ENCODE results near the gene GRK5.

Gene GRK5

GRCh38 chr10:119420950-119421875, 213.8 kb downstream of the GRK5 start:
- H3K27ac ChIP-seq: no peak overlapping the region
- TF ChIP-seq CTCF (IDR thresholded peaks at IDR 0.05; ENCODE audit: low read depth, low read length, missing control alignments): no peak
- peaks cover 3% of the 10 kb centered on the region for H3K36me3 ChIP-seq (replicated peaks)
- H3K27me3 ChIP-seq (replicated peaks): no peaks in the 10 kb centered on the region
- in situ Hi-C loops (cut with HindIII; ENCODE audit: low pct_ligation_motif_present, low sequenced_read_pairs): loop anchor here (25.0 kb wide), 1 partner anchor 209 kb away; the partner anchor contains the start of gene GRK5
- H3K4me3 ChIP-seq (ENCODE audit: low read depth, low read length): no peak overlapping the region
- DNase-seq: no peak

DNA sequence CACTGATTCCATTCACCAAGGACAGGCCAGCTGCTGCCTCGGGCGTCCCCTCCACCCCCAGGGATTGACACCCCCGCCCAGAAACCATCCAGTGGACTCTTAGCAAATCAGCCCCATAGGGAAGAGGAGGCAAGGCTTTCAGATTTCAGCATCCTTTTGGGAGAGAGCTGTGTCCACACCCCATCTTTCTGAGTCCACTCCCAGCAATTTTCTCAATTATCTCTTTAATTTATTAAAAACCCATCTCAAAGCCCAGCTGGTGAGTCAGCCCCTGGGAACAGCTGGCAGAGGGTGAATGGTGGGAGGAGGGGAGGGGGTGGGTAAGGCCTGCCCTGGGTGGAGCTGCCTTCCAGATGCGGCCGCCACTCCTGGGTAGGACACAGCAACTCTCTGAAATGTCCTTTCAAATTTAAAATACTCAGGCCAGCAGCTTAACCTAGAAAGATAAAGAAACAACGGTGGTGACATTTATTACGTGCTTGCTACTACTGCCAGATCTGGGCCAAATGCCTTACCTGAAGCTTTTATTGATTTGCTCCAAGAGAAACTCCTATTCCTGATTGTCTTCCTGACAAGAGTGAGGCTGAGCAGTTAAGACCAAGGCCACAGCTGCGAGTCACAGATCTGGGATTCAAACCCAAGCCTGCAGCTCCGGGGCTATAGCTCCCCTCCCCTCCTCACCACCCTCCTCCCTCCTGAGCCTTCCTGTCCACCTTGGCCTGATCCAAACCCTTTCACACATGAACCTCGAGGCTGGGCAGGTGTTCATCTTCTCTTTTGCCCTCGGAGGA, 214.7 kb downstream of the GRK5 start:
- in situ Hi-C loops (cut with HindIII; ENCODE audit: low pct_ligation_motif_present, low sequenced_read_pairs): loop anchor here (25.0 kb wide), 1 partner anchor 210 kb away; the partner anchor contains the start of gene GRK5
- Histone ChIP-seq H3K36me3 (replicated peaks) (peaks cover 9% of the 10 kb centered on the region), H3K27me3 (replicated peaks) (no peaks in the 10 kb centered on the region), H3K4me3 (ENCODE audit: low read depth, low read length) (no peak overlapping the region), H3K27ac (no peak overlapping the region)
- no peak for DNase-seq
- TF ChIP-seq CTCF (IDR thresholded peaks at IDR 0.05; ENCODE audit: low read depth, low read length, missing control alignments): no peak

- H3K36me3 ChIP-seq (replicated peaks): peaks cover 10% of the 10 kb centered on the region
- H3K27me3 ChIP-seq (replicated peaks): no peaks in the 10 kb centered on the region
- no peak for TF ChIP-seq CTCF (IDR thresholded peaks at IDR 0.05; ENCODE audit: low read depth, low read length, missing control alignments)
- in situ Hi-C loops (cut with HindIII; ENCODE audit: low pct_ligation_motif_present, low sequenced_read_pairs): loop anchor here (25.0 kb wide), 1 partner anchor 211 kb away; the partner anchor contains the start of gene GRK5
- no peak overlapping the region for H3K27ac ChIP-seq
- H3K4me3 ChIP-seq (ENCODE audit: low read depth, low read length): no peak overlapping the region
- DNase-seq: no peak
These were observed 215.5 kb downstream of the GRK5 start for GRCh38 chr10:119422682-119423509.

DNA sequence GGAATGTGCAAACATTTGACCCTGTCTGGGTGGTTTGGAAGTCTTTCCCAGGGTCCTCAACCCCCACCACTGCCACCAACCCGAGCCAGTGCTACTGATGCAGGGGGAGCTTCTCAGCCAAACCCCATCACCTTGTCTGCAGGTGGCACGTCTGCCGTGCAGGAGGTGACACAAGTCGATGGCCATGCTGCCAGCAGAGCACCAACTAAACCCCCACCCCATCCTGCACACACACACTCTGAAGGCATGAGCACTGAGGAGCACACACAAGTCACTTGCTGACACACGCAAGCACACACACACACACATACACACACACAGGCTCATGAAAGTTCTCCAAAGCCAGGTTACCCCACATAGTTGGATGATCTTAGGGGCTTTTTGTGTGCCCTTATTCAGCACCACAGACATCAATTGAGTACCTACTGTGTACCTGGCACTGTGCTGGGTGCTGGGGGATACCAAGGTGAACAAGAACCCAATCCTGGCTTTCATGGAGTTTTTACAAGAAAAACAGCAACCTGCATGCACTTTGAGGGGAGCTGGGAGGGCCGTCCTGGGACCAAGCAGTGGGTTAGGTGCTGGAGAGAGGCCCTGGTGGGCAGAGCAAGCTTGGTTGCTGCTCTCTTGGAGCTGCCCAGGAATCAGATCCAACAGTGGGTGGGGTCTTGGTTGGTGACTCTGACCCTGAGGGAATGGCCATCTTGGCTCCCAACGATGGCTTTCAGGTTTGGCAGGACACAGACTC, 216.3 kb downstream of the GRK5 start:
- no peak for DNase-seq
- H3K36me3 ChIP-seq (replicated peaks): peaks cover 13% of the 10 kb centered on the region
- in situ Hi-C loops (cut with HindIII; ENCODE audit: low pct_ligation_motif_present, low sequenced_read_pairs): loop anchor here (25.0 kb wide), 1 partner anchor 211 kb away; the partner anchor contains the start of gene GRK5
- TF ChIP-seq CTCF (IDR thresholded peaks at IDR 0.05; ENCODE audit: low read depth, low read length, missing control alignments): no peak
- no peak overlapping the region for H3K4me3 ChIP-seq (ENCODE audit: low read depth, low read length)
- no peaks in the 10 kb centered on the region for H3K27me3 ChIP-seq (replicated peaks)
- no peak overlapping the region for H3K27ac ChIP-seq

Data from brain microvascular endothelial cell (primary cell).